ES-I3 (cell line): ENCODE data around the gene ANTKMT.

Source experiments
- H3K36me3 ChIP-seq: 2 replicates; pipeline ENCODE4 v1.6.1; 2013; ENCODE audit warnings: mild to moderate bottlenecking, low read length, control low read depth, moderate library complexity; ENCODE audit not compliant: insufficient read depth
- H3K4me1 ChIP-seq: 2 replicates; pipeline ENCODE4 v1.6.1; 2013; ENCODE audit warnings: mild to moderate bottlenecking, control low read depth, low read length; ENCODE audit not compliant: insufficient read depth
- H3K9ac ChIP-seq: 2 replicates; pipeline ENCODE4 v1.6.1; 2013; ENCODE audit warnings: low read depth, mild to moderate bottlenecking, low read length, moderate library complexity
- H3K9me3 ChIP-seq: 2 replicates; pipeline ENCODE4 v1.6.1; 2013; ENCODE audit warnings: mild to moderate bottlenecking, low read length, moderate library complexity; ENCODE audit not compliant: control insufficient read depth, insufficient read depth

The ANTKMT gene

DNA sequence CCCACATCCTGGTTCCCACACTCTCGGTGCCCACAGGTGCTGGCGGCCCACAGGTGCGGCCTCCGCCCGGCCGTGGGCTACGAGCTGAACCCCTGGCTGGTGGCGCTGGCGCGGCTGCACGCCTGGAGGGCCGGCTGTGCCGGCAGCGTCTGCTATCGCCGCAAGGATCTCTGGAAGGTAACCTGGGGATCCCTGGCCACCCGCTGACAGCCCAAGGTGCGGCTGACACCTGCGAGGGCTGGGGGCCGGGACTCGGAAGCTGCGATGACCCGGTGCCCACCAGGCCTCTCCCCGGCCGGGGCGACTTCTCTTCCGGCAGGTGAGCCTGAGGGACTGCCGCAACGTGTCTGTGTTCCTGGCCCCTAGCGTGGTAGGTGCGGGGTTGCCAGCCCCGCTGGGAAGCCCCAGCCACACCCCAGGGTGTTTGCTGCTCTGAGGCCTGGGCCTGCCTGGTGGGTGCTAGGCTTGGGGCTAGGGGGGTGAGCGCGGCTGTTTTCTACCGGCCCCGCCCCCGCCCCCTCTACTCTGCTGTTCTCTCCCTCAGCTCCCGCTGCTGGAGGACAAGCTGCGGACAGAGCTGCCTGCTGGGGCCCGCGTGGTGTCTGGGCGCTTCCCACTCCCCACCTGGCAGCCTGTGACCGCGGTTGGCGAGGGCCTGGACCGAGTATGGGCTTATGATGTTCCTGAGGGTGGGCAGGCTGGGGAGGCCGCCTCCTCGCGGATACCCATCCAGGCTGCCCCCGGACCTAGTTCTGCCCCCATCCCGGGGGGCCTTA, 1.0 kb downstream of the ANTKMT start:
- Histone ChIP-seq H3K36me3 (no peaks in the 10 kb centered on the region), H3K9ac (no peak overlapping the region; the same call in 1 of the 2 replicates), H3K9me3 (no peaks in the 10 kb centered on the region), H3K4me1 (peaks cover 4% of the 10 kb centered on the region; the same call in 1 of the 2 replicates)

- H3K4me1 ChIP-seq = peaks cover 4% of the 10 kb centered on the region; the same call in 1 of the 2 replicates
- H3K9ac ChIP-seq = no peak overlapping the region
- H3K9me3 ChIP-seq = no peaks in the 10 kb centered on the region
- no peaks in the 10 kb centered on the region for H3K36me3 ChIP-seq
These were observed 2.1 kb downstream of the ANTKMT start for GRCh38 chr16:722835-723633.

GRCh38 chr16:723695-724094, 2.7 kb downstream of the ANTKMT start:
- Histone ChIP-seq H3K9ac (no peak overlapping the region), H3K4me1 (peaks cover 4% of the 10 kb centered on the region; the same call in 1 of the 2 replicates), H3K36me3 (no peaks in the 10 kb centered on the region), H3K9me3 (no peaks in the 10 kb centered on the region)

- Histone ChIP-seq H3K9me3 (no peaks in the 10 kb centered on the region), H3K36me3 (no peaks in the 10 kb centered on the region), H3K4me1 (peaks cover 4% of the 10 kb centered on the region; the same call in 1 of the 2 replicates), H3K9ac (no peak overlapping the region)
These were observed 3.5 kb downstream of the ANTKMT start for GRCh38 chr16:724188-725040.

- Histone ChIP-seq H3K36me3 (no peaks in the 10 kb centered on the region), H3K4me1 (peaks cover 1% of the 10 kb centered on the region; the same call in 1 of the 2 replicates), H3K9ac (no peak overlapping the region), H3K9me3 (no peaks in the 10 kb centered on the region)
These were observed 4.1 kb downstream of the ANTKMT start for GRCh38 chr16:725041-725376.

DNA sequence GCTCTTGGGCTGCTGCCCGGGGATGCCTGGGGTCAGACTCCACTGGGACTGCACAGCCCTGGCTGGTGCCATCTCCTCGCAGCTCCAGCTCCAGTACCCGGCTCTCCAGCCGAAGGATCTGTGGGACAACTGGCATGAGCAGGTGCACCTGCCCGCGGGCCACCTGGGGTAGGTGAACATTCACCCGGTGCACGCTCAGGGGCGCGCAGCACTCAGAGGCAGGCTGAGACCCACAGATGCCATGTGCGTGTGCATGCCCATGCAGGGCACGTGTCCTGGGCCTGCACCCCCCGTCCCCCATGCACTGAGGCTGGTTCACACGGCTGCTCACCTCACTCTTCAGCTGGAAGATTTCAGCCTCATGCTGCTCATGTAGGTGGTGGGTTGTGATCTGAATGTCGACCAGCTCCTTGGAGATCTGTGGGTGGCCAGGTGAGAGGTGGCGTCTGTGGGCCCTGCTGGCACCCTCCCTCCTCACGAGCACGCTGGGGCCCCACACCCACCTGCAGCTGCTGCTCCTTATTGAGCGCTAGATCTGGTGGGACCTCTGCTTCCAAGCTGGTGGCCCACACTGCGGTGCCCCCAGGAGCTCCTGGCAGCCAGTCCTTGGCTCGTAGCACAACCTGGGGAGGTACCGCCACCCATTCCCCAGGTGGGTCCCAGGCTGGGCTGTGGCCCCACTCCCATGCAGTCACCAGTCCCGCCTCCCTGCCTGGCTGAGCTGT, 4.7 kb downstream of the ANTKMT start:
- Histone ChIP-seq H3K9ac (peak overlapping the region; percentile 41; the same call in 1 of the 2 replicates), H3K9me3 (no peaks in the 10 kb centered on the region), H3K36me3 (no peaks in the 10 kb centered on the region), H3K4me1 (no peaks in the 10 kb centered on the region; the same call in 1 of the 2 replicates)

- Histone ChIP-seq H3K36me3 (no peaks in the 10 kb centered on the region), H3K9ac (peak overlapping the region; percentile 41), H3K4me1 (no peaks in the 10 kb centered on the region; the same call in 1 of the 2 replicates), H3K9me3 (no peaks in the 10 kb centered on the region)
These were observed 5.2 kb downstream of the ANTKMT start for GRCh38 chr16:726188-726437.

DNA sequence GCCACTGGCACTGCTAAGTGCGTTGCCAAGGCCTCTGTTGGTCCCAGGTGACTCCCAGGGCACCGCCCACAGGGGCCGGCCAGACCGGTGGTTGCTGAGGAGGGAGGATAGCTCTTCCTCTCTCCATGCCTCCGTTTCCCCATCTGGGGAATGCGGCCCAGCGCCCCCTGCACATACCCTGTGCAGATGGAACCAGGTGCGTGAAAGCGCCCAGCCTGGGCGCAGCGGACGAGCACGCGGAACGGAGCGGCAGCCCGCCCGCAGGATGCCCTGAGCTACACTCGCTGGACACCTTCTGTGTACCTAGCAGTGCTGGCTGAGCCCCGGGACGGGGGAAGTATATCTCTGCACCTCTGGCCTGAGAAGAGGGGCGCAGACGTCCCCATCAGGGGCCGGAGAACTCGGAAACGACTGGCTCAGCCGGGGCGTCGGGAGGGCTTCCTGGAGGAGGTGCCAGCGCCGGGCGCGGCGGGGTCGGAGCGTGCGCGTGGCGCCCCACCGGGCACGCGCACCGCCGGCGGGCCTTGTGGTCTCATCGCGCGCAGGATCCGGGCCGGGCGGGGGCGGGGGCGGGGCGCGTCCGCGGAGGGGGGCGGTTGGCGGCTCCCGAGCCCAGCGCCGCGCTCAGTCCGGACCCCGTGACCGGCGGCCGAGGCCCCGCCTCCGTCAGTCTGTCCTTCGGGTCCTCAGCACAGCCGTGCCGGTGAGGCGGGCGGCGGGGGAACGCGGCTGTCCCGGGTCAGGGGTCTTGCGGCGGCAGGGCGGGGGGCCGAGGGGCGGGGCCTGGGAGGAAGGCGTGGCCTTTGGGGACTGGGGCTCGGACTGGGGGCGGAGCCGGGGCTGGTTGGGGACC, 5.7 kb downstream of the ANTKMT start, which contains the start of the genes CCDC78 and HAGHL:
Gene CCDC78 (minus strand): TSS at position 6 of the 853 bp plus-strand sequence. CDS start 76 bp downstream, outside the sequence.
Gene HAGHL (plus strand): TSS at position 669 of the 853 bp plus-strand sequence. CDS start 404 bp downstream, outside the sequence.
- H3K9ac ChIP-seq = peak within 1 kb of the TSS; percentile 74
- H3K9me3 ChIP-seq = no peaks in the 10 kb centered on the region
- no peaks in the 10 kb centered on the region; the same call in 1 of the 2 replicates for H3K4me1 ChIP-seq
- no peaks in the 10 kb centered on the region for H3K36me3 ChIP-seq

- Histone ChIP-seq H3K9ac (peak overlapping the region; percentile 74), H3K4me1 (no peaks in the 10 kb centered on the region; the same call in 1 of the 2 replicates), H3K36me3 (no peaks in the 10 kb centered on the region), H3K9me3 (no peaks in the 10 kb centered on the region)
These were observed 6.5 kb downstream of the ANTKMT start for GRCh38 chr16:727291-727977.

- Histone ChIP-seq H3K9me3 (no peaks in the 10 kb centered on the region), H3K9ac (peak overlapping the region; percentile 77), H3K36me3 (no peaks in the 10 kb centered on the region), H3K4me1 (no peaks in the 10 kb centered on the region; the same call in 1 of the 2 replicates)
These were observed 7.4 kb downstream of the ANTKMT start for GRCh38 chr16:728131-728889.

GRCh38 chr16:728890-729744, 8.2 kb downstream of the ANTKMT start:
- Histone ChIP-seq H3K9me3 (no peaks in the 10 kb centered on the region), H3K9ac (peak overlapping the region; percentile 77; the same call in 1 of the 2 replicates), H3K4me1 (no peaks in the 10 kb centered on the region; the same call in 1 of the 2 replicates), H3K36me3 (no peaks in the 10 kb centered on the region)
